Stimulated activated CD8-positive, alpha-beta memory T cell treated with anti-CD3 and anti-CD28 coated beads, Interleukin-12 subunit alpha, Interleukin-12 subunit beta, amount 100 ng/mL, for 24 hours (primary cell): ENCODE data around the gene OXNAD1.
A peak's percentile ranks its signal among the peaks of the same experiment; 100 is the strongest.
"Not testable (repeated sequence)": the region's sequence is repeated elsewhere in the genome, so short reads cannot be mapped to it uniquely, and the experiment has no call there.

Source experiments
- DNase-seq: peaks from one replicate; pipeline ENCODE4 v3.0.0-alpha.2; 2020; ENCODE audit errors: extremely low read depth

OXNAD1 gene

GRCh38 chr3:16303037-16303575 is 38.1 kb downstream of the OXNAD1 start:
- no peak for DNase-seq

GRCh38 chr3:16304061-16305010 is 39.3 kb downstream of the OXNAD1 start:
- no peak for DNase-seq

GRCh38 chr3:16305111-16305541 is 40.1 kb downstream of the OXNAD1 start:
- DNase-seq = no peak

- DNase-seq = no peak
Measured at GRCh38 chr3:16307832-16308531, 43.0 kb downstream of the OXNAD1 start.

GRCh38 chr3:16308727-16309126 is 43.7 kb downstream of the OXNAD1 start:
- DNase-seq = no peak

- no peak for DNase-seq
Measured at GRCh38 chr3:16309558-16309957, 44.5 kb downstream of the OXNAD1 start.

- not testable (repeated sequence) for DNase-seq
Measured at GRCh38 chr3:16310486-16310885, 45.5 kb downstream of the OXNAD1 start.

GRCh38 chr3:16311960-16312451 is 47.0 kb downstream of the OXNAD1 start:
- no peak for DNase-seq

- DNase-seq = no peak
Measured at GRCh38 chr3:16313886-16314645, 49.1 kb downstream of the OXNAD1 start.

- no peak for DNase-seq
Measured at GRCh38 chr3:16315623-16316022, 50.6 kb downstream of the OXNAD1 start.

- no peak for DNase-seq
Measured at GRCh38 chr3:16316396-16316795, 51.4 kb downstream of the OXNAD1 start.

GRCh38 chr3:16316847-16317560 is 52.0 kb downstream of the OXNAD1 start:
- no peak for DNase-seq

- DNase-seq = no peak
Measured at GRCh38 chr3:16317561-16317945, 52.5 kb downstream of the OXNAD1 start.

GRCh38 chr3:16318176-16318575 is 53.2 kb downstream of the OXNAD1 start:
- no peak for DNase-seq

GRCh38 chr3:16319307-16319706 is 54.3 kb downstream of the OXNAD1 start:
- DNase-seq = peak; percentile 60

- no peak for DNase-seq
Measured at GRCh38 chr3:16319723-16320122, 54.7 kb downstream of the OXNAD1 start.

- DNase-seq = no peak
Measured at GRCh38 chr3:16320711-16321110, 55.7 kb downstream of the OXNAD1 start.

GRCh38 chr3:16322189-16322588 is 57.2 kb downstream of the OXNAD1 start:
- no peak for DNase-seq

- no peak for DNase-seq
Measured at GRCh38 chr3:16323737-16324136, 58.7 kb downstream of the OXNAD1 start.

GRCh38 chr3:16325850-16326249 is 60.8 kb downstream of the OXNAD1 start:
- no peak for DNase-seq

GRCh38 chr3:16326724-16327349 is 61.8 kb downstream of the OXNAD1 start:
- DNase-seq = no peak
